HEK293 (cell line): ENCODE data around the gene CNTNAP5.

Source experiments
- CTCF ChIA-PET: fragments of 350-600 bp; formaldehyde crosslinking; extraction: SDS; loops from one replicate; lab custom pipeline; 2021; ENCODE audit warnings: antibody characterized with exemption; lab: Yijun Ruan, JAX
- POLR2A ChIA-PET: fragments of 300-600 bp; formaldehyde crosslinking; extraction: SDS; loops from one replicate; lab custom pipeline; 2020; ENCODE audit warnings: antibody characterized with exemption, inconsistent platforms; lab: Yijun Ruan, JAX
- H3K27ac ChIP-seq: fragments of 200-500 bp; sonication (Bioruptor generic); 2 replicates; pipeline ENCODE4 v1.5.1; 2014; ENCODE audit warnings: low read depth, low read length, control low read depth, inconsistent platforms; ENCODE audit errors: extremely low read depth
- H3K36me3 ChIP-seq, 2 experiments: fragments of 200-500 bp in 1 of 2; sonication (Bioruptor generic) in 1 of 2; 1 replicate in 1 of 2; 2 replicates in 1 of 2; pipeline ENCODE4 v1.5.1; 2014 to 2017; ENCODE audit warnings: inconsistent platforms in 2 of 2, low read length in 2 of 2; ENCODE audit not compliant: control insufficient read depth in 2 of 2, insufficient read depth in 1 of 2
- H3K4me1 ChIP-seq: fragments of 200-500 bp; sonication (Bioruptor generic); 2 replicates; pipeline ENCODE4 v1.5.1; 2014; ENCODE audit warnings: mild to moderate bottlenecking, low read length, inconsistent platforms; ENCODE audit not compliant: control insufficient read depth, insufficient read depth
- H3K4me3 ChIP-seq: 2 replicates; pipeline ENCODE4 v1.5.1; 2011; ENCODE audit warnings: low read depth, mild to moderate bottlenecking, control low read depth, low read length, moderate library complexity
- H3K9me3 ChIP-seq: fragments of 200-500 bp; sonication (Bioruptor generic); 2 replicates; pipeline ENCODE4 v1.5.1; 2014; ENCODE audit warnings: low read depth, low read length, inconsistent platforms; ENCODE audit not compliant: control insufficient read depth, insufficient read depth
- GLI2 ChIP-seq: fragments of 450-650 bp; formaldehyde crosslinking; IDR thresholded peaks from 2 replicates; pipeline ENCODE4; 2017; ENCODE audit warnings: missing biosample characterization, missing genetic modification characterization, low read depth, borderline replicate concordance
- KLF1 ChIP-seq: fragments of 450-650 bp; formaldehyde crosslinking; IDR thresholded peaks from 2 replicates; pipeline ENCODE4 v1.5.1; 2016; ENCODE audit warnings: missing biosample characterization, missing genetic modification characterization
- KLF7 ChIP-seq: fragments of 450-650 bp; formaldehyde crosslinking; IDR thresholded peaks from 2 replicates; pipeline ENCODE4 v1.5.1; 2016; ENCODE audit warnings: missing biosample characterization, missing genetic modification characterization, borderline replicate concordance
- KLF8 ChIP-seq: fragments of 450-650 bp; formaldehyde crosslinking; IDR thresholded peaks from 2 replicates; pipeline ENCODE4 v1.5.1; 2016; ENCODE audit warnings: missing biosample characterization, missing genetic modification characterization
- SP2 ChIP-seq: fragments of 450-650 bp; formaldehyde crosslinking; IDR thresholded peaks from 2 replicates; pipeline ENCODE4 v1.5.1; 2016; ENCODE audit warnings: missing biosample characterization, missing genetic modification characterization
- SP3 ChIP-seq: fragments of 450-650 bp; formaldehyde crosslinking; IDR thresholded peaks from 2 replicates; pipeline ENCODE4 v1.5.1; 2016; ENCODE audit warnings: missing biosample characterization, missing genetic modification characterization
- TRIM28 ChIP-seq: IDR thresholded peaks from 2 replicates; pipeline ENCODE4 v1.6.1; 2011; ENCODE audit warnings: low read length, control low read depth, borderline replicate concordance
- ZBTB21 ChIP-seq: fragments of 450-650 bp; formaldehyde crosslinking; IDR thresholded peaks from 2 replicates; pipeline ENCODE4 v1.5.1; 2017; ENCODE audit warnings: missing biosample characterization, missing genetic modification characterization
- ZBTB8A ChIP-seq: fragments of 450-650 bp; formaldehyde crosslinking; IDR thresholded peaks from 2 replicates; pipeline ENCODE4 v1.5.1; 2016; ENCODE audit warnings: missing biosample characterization, missing genetic modification characterization
- ZIC2 ChIP-seq: fragments of 450-650 bp; formaldehyde crosslinking; IDR thresholded peaks from 2 replicates; pipeline ENCODE4 v1.5.1; 2016; ENCODE audit warnings: missing biosample characterization, missing genetic modification characterization
- ZNF140 ChIP-seq: fragments of 450-650 bp; formaldehyde crosslinking; IDR thresholded peaks from 2 replicates; pipeline ENCODE4 v1.5.1; 2016; ENCODE audit warnings: missing biosample characterization, missing genetic modification characterization
- ZNF214 ChIP-seq: fragments of 450-650 bp; formaldehyde crosslinking; IDR thresholded peaks from 2 replicates; pipeline ENCODE4 v1.5.1; 2017; ENCODE audit warnings: missing biosample characterization, mild to moderate bottlenecking, missing genetic modification characterization, borderline replicate concordance
- ZNF239 ChIP-seq: fragments of 450-650 bp; formaldehyde crosslinking; IDR thresholded peaks from 2 replicates; pipeline ENCODE4 v1.5.1; 2016; ENCODE audit warnings: missing biosample characterization, missing genetic modification characterization
- ZNF248 ChIP-seq: fragments of 450-650 bp; formaldehyde crosslinking; IDR thresholded peaks from 2 replicates; pipeline ENCODE4 v1.5.1; 2017; ENCODE audit warnings: missing biosample characterization, missing genetic modification characterization
- ZNF311 ChIP-seq: fragments of 450-650 bp; formaldehyde crosslinking; IDR thresholded peaks from 2 replicates; pipeline ENCODE4 v1.5.1; 2017; ENCODE audit warnings: missing biosample characterization, missing genetic modification characterization, borderline replicate concordance
- ZNF391 ChIP-seq: fragments of 450-650 bp; formaldehyde crosslinking; IDR thresholded peaks from 2 replicates; pipeline ENCODE4 v1.5.1; 2016; ENCODE audit warnings: low read depth, missing biosample characterization, missing genetic modification characterization, borderline replicate concordance
- ZNF416 ChIP-seq: fragments of 450-650 bp; formaldehyde crosslinking; IDR thresholded peaks from 2 replicates; pipeline ENCODE4 v1.5.1; 2016; ENCODE audit warnings: missing biosample characterization, missing genetic modification characterization
- ZNF423 ChIP-seq: fragments of 450-650 bp; formaldehyde crosslinking; IDR thresholded peaks from 2 replicates; pipeline ENCODE4 v1.5.1; 2016; ENCODE audit warnings: missing biosample characterization, missing genetic modification characterization
- ZNF488 ChIP-seq: fragments of 450-650 bp; formaldehyde crosslinking; IDR thresholded peaks from 2 replicates; pipeline ENCODE4 v1.5.1; 2016; ENCODE audit warnings: missing biosample characterization, missing genetic modification characterization
- ZNF501 ChIP-seq: fragments of 450-650 bp; formaldehyde crosslinking; IDR thresholded peaks from 2 replicates; pipeline ENCODE4 v1.5.1; 2016; ENCODE audit warnings: missing biosample characterization, missing genetic modification characterization
- ZNF529 ChIP-seq: fragments of 450-650 bp; formaldehyde crosslinking; IDR thresholded peaks from 2 replicates; pipeline ENCODE4 v1.5.1; 2017; ENCODE audit warnings: missing genetic modification characterization, missing biosample characterization; ENCODE audit not compliant: insufficient replicate concordance
- ZNF596 ChIP-seq: fragments of 450-650 bp; IDR thresholded peaks from 2 replicates; pipeline ENCODE4 v1.5.0; 2018; ENCODE audit warnings: missing biosample characterization, mild to moderate bottlenecking, missing genetic modification characterization, moderate library complexity
- ZNF624 ChIP-seq: fragments of 450-650 bp; formaldehyde crosslinking; IDR thresholded peaks from 2 replicates; pipeline ENCODE4 v1.5.1; 2017; ENCODE audit warnings: missing biosample characterization, missing genetic modification characterization
- ZNF639 ChIP-seq: fragments of 450-650 bp; formaldehyde crosslinking; IDR thresholded peaks from 2 replicates; pipeline ENCODE4 v1.5.1; 2016; ENCODE audit warnings: missing biosample characterization, missing genetic modification characterization
- ZNF658 ChIP-seq: fragments of 450-650 bp; formaldehyde crosslinking; IDR thresholded peaks from 2 replicates; pipeline ENCODE4; 2016; ENCODE audit warnings: missing biosample characterization, missing genetic modification characterization
- ZNF747 ChIP-seq: fragments of 450-650 bp; formaldehyde crosslinking; IDR thresholded peaks from 2 replicates; pipeline ENCODE4 v1.5.1; 2016; ENCODE audit warnings: missing biosample characterization, missing genetic modification characterization
- ZNF76 ChIP-seq: fragments of 450-650 bp; formaldehyde crosslinking; IDR thresholded peaks from 2 replicates; pipeline ENCODE4; 2016; ENCODE audit warnings: low read depth, missing biosample characterization, missing genetic modification characterization, borderline replicate concordance
- ZNF777 ChIP-seq: fragments of 450-650 bp; formaldehyde crosslinking; IDR thresholded peaks from 2 replicates; pipeline ENCODE4 v1.5.1; 2017; ENCODE audit warnings: missing biosample characterization, missing genetic modification characterization, borderline replicate concordance
- ZNF785 ChIP-seq: fragments of 450-650 bp; formaldehyde crosslinking; IDR thresholded peaks from 2 replicates; pipeline ENCODE4 v1.5.1; 2016; ENCODE audit warnings: missing biosample characterization, missing genetic modification characterization
- ZSCAN18 ChIP-seq: fragments of 450-650 bp; formaldehyde crosslinking; IDR thresholded peaks from 2 replicates; pipeline ENCODE4 v1.5.1; 2016; ENCODE audit warnings: missing biosample characterization, missing genetic modification characterization
- TF ChIP-seq, protein P1 (sequence below): fragments of 450-650 bp; formaldehyde crosslinking; IDR thresholded peaks from 2 replicates; pipeline ENCODE4 v1.5.1; 2017; ENCODE audit warnings: missing biosample characterization, missing genetic modification characterization
- TF ChIP-seq, protein P2 (sequence below): fragments of 450-650 bp; formaldehyde crosslinking; IDR thresholded peaks from 2 replicates; pipeline ENCODE4 v1.5.1; 2016; ENCODE audit warnings: missing biosample characterization, missing genetic modification characterization, low read depth

The CNTNAP5 gene

DNA sequence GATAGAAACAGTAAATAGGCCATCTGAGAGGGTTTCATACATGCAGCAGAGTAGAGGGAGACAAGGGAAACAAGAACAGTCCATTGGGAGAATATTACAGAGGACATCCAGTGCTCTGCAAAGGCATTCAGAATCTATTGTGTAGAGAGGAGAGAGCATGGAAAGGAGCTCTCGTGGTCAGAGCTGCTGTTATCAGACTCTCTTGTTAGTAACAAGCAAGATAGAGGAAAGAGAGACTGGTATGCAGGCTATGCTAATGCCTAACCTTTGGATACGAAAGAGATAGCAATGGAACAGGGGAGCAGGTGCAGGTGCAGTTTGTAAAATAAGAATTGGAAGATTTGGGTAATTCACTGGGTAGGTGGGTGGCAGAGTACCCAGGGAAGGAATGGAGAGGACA is 855.9 kb downstream of the CNTNAP5 start:
- Histone ChIP-seq H3K4me3 (no peak overlapping the region), H3K36me3 (no peaks in the 10 kb centered on the region), H3K9me3 (no peaks in the 10 kb centered on the region), H3K27ac (no peak overlapping the region), H3K4me1 (no peaks in the 10 kb centered on the region)
- no peak for TF ChIP-seq KLF7 (tag by site-specific recombination)
- no peak for TF ChIP-seq GLI2
- TF ChIP-seq KLF1 (tag by site-specific recombination), result no peak
- TF ChIP-seq ZNF596 (tag by site-specific recombination), result no peak
- TF ChIP-seq ZSCAN18 (tag by site-specific recombination), result no peak
- no peak for TF ChIP-seq ZNF248 (tag by site-specific recombination)
- TF ChIP-seq ZNF777 (tag by site-specific recombination), result no peak
- no peak for TF ChIP-seq ZNF488 (tag by site-specific recombination)
- no peak for TF ChIP-seq ZNF416 (tag by site-specific recombination)
- no peak for TF ChIP-seq ZNF747 (tag by site-specific recombination)
- TF ChIP-seq ZNF624 (tag by site-specific recombination), result no peak
- TF ChIP-seq, protein P1, sequence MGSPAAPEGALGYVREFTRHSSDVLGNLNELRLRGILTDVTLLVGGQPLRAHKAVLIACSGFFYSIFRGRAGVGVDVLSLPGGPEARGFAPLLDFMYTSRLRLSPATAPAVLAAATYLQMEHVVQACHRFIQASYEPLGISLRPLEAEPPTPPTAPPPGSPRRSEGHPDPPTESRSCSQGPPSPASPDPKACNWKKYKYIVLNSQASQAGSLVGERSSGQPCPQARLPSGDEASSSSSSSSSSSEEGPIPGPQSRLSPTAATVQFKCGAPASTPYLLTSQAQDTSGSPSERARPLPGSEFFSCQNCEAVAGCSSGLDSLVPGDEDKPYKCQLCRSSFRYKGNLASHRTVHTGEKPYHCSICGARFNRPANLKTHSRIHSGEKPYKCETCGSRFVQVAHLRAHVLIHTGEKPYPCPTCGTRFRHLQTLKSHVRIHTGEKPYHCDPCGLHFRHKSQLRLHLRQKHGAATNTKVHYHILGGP (tag by site-specific recombination), result no peak
- no peak for TF ChIP-seq ZNF658 (tag by site-specific recombination)
- no peak for TF ChIP-seq SP3 (tag by site-specific recombination)
- no peak for TF ChIP-seq ZNF639 (tag by site-specific recombination)
- no peak for TF ChIP-seq ZNF785 (tag by site-specific recombination)
- TF ChIP-seq TRIM28, result no peak
- no peak for TF ChIP-seq ZNF423 (tag by site-specific recombination)
- ChIA-PET CTCF (interaction anchor here (0.6 kb wide), 1 partner anchor 72 kb away, joined by 3 read pairs; no protein-coding TSS in a partner anchor), POLR2A (no interaction called here)

DNA sequence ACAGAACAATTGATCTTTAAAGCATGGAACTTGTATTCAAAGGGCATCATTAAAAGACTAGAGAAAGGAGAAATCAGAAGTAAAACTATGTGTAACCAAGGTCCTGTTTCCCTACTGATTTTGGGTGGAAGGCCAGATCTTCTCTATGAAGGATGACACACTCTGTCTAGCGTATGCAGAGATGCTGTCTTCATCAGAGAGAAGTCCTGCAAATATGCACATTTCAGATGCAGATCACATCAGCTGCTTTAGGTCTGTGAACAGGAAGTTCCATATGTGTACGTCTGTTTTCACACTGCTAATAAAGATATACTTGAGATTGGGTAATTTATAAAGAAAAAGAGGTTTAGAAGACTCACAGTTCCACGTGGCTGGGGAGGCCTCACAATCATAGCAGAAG is 857.3 kb downstream of the CNTNAP5 start:
- Histone ChIP-seq H3K4me1 (no peaks in the 10 kb centered on the region), H3K9me3 (no peaks in the 10 kb centered on the region), H3K4me3 (no peak overlapping the region), H3K27ac (no peak overlapping the region), H3K36me3 (no peaks in the 10 kb centered on the region)
- CTCF ChIA-PET, result no interaction called here
- POLR2A ChIA-PET, result no interaction called here
- no peak for TF ChIP-seq ZNF311 (tag by site-specific recombination)
- TF ChIP-seq ZNF391, result no peak
- TF ChIP-seq ZBTB8A (tag by site-specific recombination), result no peak
- no peak for TF ChIP-seq SP2 (tag by site-specific recombination)
- TF ChIP-seq ZNF239 (tag by site-specific recombination), result no peak
- no peak for TF ChIP-seq ZNF529 (tag by site-specific recombination)
- TF ChIP-seq ZNF76 (tag by site-specific recombination), result no peak
- TF ChIP-seq ZBTB21 (tag by site-specific recombination), result no peak
- no peak for TF ChIP-seq ZNF140
- TF ChIP-seq ZNF501 (tag by site-specific recombination), result no peak
- TF ChIP-seq ZIC2 (tag by site-specific recombination), result no peak
- TF ChIP-seq, protein P2, sequence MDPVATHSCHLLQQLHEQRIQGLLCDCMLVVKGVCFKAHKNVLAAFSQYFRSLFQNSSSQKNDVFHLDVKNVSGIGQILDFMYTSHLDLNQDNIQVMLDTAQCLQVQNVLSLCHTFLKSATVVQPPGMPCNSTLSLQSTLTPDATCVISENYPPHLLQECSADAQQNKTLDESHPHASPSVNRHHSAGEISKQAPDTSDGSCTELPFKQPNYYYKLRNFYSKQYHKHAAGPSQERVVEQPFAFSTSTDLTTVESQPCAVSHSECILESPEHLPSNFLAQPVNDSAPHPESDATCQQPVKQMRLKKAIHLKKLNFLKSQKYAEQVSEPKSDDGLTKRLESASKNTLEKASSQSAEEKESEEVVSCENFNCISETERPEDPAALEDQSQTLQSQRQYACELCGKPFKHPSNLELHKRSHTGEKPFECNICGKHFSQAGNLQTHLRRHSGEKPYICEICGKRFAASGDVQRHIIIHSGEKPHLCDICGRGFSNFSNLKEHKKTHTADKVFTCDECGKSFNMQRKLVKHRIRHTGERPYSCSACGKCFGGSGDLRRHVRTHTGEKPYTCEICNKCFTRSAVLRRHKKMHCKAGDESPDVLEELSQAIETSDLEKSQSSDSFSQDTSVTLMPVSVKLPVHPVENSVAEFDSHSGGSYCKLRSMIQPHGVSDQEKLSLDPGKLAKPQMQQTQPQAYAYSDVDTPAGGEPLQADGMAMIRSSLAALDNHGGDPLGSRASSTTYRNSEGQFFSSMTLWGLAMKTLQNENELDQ (tag by site-specific recombination), result no peak
- TF ChIP-seq KLF8 (tag by site-specific recombination), result no peak
- TF ChIP-seq ZNF214 (tag by site-specific recombination), result no peak
